Nucleus accumbens (tissue), 56 donors: Measurements from ENCODE around the gene APBB2.
"Not testable (repeated sequence)": the region's sequence is repeated elsewhere in the genome, so short reads cannot be mapped to it uniquely, and the experiment has no call there.

Experiments
- DNase-seq, 56 donors: peaks; one replicate each; lab custom pipeline; 2025; lab: John Stamatoyannopoulos, UW

The APBB2 gene

GRCh38 chr4:41069838-41070237 is 144.5 kb downstream of the APBB2 start:
- no peak for DNase-seq

DNA sequence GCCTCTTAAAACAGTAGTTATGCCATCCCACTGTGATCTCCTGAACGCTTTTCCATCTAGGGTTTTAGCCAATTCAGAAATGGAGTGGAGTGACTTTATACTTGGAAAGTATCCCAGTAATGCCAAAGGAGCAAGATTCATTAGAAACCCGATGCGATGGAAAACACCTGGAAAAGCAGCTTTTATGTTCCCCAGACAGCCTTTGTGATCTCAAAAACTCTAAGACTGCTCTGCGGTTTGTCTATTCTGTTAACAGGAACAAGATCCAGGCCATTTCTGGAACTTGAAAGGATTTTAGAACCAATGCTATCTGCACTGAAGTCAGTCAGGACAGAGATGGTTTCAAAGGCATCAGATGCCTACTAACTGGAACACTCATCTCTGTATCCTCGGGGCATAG is 145.1 kb downstream of the APBB2 start:
- DNase-seq: no peak

GRCh38 chr4:41067369-41067768 is 147.0 kb downstream of the APBB2 start:
- no peak for DNase-seq

DNA sequence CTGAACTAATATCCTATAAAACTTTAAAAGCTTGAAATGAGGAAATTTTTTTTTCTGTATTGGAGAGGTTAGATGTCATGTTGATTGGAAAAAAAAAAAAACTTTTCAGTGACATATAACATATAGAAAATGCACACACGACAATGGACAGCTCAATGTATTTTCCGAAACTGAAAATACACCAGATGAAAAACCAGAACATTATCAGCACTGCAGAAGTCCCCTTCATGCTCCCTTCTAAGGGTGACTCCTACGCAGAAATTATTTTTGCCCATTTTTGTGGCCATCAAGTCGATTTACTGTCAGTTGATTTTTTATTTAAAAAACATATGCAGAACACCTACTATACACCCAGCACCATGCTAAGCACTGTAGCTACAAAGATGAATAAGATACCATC is 148.3 kb downstream of the APBB2 start:
- DNase-seq: no peak

DNA sequence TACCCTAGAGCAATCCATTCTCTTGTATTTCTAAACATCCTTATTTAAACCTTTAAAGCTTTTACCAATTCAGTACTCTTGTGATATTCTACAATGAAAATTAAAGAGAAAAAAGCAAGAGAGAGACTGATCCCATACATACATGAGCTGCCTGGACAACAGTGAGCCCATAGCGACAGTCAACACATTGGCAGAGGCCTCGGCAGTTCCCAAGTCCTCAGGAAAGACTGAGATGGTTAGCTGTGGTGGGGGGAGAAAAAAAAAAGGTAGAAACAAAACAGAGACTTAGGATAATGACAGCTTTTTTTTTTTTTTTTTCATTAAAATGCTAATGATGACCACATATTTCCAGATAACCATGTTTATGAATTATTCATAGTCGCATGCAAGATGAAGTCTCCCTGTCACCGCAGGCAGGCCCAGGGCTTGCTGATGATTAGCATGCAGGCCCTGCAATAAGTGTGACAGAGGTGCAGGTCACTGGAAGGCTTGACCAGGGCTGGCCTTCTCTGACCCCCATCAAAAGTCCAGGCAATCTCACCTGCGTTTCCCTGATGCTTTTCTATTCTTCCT is 148.8 kb downstream of the APBB2 start:
- DNase-seq: peak in 1 of 56 donors; percentile 13

DNA sequence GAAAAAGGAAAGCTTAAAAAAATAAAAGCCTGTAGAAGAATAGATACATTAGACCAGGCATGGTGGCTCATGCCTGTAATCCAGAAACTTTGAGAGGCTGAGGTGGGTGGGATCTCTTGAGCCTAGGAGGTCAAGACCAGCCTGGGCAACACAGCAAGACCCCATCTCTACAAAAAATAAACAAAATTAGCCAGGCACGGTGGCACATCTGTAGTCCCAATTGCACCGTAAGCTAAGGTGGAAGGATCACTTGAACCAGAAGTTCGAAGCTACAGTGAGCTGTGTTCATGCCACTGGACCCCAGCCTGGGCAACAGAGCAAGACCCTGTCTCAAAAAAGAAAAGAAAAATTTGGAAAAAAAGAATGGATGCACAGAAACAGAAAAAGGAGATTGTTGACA is 149.4 kb downstream of the APBB2 start:
- no peak for DNase-seq

DNA sequence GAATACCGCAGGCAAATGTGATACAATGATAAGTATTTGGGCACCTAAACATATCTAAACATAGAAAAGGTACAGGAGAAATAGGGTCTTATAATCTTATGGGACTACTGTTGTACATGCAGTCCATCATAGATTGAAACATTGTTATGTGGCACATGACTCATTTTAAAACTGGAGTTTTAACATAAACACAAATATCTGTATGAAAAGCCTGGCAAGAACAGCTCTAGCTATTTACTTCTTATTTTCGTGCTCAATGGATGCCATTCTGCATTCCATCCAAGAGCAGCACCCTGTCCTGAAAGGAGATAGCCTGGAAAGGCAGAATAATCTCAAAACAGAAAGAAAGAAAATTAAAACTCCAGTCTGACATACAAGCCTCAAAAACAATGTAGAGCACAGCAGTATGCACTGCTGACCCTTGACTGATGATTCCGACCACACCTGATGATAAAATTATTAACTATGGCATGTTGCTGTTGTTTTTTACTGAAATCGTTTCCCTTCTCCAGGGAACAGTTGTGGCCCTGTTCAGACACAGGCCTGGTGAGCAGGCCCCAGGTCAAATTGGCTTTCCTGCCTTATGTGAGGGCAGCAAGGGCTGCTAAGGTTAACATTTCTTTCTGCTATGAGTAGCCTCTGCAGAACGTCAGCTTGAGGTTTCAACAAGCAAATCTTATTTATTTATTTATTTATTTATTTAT is 152.7 kb downstream of the APBB2 start:
- no peak for DNase-seq

GRCh38 chr4:41060352-41061334 is 153.7 kb downstream of the APBB2 start:
- peak in 14 of 56 donors; percentile 9 to 41 (median 18) for DNase-seq

DNA sequence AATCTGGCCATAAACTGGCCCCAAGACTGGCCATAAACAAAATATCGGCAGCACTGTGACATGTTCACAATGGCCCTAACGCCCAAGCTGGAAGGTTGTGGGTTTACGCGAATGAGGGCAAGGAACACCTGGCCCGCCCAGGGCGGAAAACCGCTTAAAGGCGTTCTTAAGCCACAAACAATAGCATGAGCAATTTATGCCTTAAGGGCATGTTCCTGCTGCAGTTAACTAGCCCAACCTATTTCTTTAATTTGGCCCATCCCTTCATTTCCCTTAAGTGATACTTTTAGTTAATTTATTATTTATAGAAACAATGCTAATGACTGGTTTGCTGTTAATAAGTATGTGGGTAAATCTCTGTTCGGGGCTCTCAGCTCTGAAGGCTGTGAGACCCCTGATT is 154.9 kb downstream of the APBB2 start:
- not testable (repeated sequence) for DNase-seq

- no peak for DNase-seq
These were observed 155.9 kb downstream of the APBB2 start for GRCh38 chr4:41058426-41058825.

DNA sequence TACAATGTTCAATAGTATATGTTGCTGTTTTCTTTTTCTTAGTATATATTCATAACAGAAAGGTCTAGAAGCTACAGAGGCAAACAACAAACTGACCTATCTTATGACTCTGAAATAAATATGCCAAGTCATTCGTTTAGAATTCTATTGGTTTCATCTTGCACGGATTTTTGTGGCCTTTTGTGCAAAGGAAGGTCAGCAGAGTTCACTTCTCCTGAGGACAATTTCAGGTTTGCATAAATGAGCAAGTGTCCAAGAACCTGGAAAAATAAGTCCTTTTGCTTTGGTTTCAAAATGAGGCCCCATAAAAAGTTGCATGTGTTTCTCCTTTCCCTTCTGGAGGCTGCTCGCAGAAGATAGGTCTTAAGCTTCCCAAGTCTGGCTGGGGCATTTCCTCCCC is 156.9 kb downstream of the APBB2 start:
- DNase-seq: no peak

DNA sequence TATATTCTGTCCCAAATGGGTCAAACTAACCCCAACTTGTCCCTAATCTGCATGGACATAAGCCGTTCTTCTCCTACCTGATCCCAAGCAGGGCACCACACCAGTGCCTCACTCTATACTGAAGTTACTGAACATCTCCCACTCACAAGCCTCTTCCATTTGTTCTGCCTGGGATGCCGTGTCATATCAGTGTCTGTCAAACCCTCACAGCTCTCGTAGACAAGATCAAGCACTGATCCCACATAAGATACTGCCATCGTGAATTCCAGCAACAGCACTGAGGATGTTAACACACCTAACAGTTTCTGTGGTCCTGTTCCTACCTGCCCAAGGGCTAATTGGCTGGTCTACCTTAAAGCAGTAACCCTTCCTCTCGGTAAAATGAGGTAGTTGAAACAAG is 162.1 kb downstream of the APBB2 start:
- DNase-seq: no peak

DNA sequence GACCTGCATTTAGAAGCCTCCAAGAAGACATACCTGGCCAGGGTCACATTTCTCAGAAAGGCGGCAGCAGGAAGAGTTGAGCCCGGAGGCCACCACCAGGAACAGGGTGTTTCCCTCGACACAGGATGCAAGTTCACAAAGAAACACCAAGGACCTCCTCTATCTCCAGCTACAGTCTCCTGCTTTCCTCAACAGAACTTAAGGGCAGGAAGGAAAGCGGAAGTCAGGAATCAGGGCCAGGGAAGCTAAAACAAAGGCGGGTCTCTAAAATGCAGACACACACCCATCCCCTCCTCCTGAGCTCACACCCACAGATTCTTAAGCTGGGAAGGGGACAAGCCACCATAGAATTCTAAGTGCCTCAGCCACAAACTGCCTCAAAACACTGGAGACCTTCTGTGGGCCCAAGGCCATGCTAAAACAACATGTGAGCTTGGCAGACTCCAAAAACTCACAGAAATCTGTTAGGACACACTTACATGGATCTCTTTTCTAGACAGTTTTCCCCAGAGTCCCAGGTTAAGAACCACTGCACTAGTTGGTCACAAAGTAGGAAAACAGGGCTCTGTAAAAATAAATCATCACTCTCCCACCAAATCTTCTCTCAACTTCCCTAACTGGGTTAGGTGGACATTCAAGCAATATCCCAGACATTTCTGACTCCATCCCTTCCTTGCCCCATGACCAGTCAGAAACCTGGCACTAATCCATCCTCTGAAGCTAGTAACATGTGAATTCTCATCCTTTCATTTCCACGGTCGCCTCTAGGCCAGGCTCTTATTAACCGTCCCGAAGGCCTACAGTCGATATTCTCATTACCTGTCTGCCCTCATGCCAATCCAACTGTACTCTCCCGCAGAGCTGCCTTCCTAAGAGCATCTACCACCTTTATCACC is 163.2 kb downstream of the APBB2 start:
- DNase-seq: no peak

DNA sequence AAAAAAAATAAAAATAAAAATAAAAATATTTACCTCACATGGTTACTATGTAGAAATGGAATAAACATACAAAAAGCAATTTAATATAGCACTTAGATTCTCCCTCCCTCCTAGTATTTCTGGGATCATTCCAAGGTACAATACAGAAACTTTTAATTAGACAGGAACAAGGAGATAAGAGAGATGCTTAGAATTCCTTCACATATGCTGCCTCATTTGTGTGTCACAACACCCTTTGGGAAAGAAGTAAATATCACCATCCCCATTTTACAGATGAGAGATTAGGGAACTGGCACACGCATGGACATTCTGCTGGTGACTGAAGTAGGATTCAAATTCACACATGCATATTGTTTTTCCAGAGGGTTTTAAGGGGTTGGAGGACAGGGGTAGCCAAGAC is 164.2 kb downstream of the APBB2 start:
- no peak for DNase-seq

DNA sequence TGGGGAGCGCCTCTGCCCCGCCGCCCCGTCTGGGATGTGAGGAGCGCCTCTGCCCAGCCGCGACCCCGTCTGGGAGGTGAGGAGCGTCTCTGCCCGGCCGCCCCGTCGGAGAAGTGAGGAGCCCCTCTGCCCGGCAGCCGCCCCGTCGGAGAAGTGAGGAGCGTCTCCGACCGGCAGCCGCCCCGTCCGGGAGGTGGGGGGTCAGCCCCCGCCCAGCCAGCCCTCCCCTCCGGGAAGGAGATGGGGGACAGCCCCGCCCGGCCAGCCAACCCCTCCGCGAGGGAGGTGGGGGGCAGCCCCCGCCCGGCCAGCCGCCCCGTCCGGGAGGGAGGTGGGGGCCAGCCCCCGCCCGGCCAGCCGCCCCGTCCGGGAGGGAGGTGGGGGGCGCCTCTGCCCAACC is 165.2 kb downstream of the APBB2 start:
- DNase-seq: not testable (repeated sequence)

- DNase-seq: no peak
These were observed 169.6 kb downstream of the APBB2 start for GRCh38 chr4:41044791-41045190.

DNA sequence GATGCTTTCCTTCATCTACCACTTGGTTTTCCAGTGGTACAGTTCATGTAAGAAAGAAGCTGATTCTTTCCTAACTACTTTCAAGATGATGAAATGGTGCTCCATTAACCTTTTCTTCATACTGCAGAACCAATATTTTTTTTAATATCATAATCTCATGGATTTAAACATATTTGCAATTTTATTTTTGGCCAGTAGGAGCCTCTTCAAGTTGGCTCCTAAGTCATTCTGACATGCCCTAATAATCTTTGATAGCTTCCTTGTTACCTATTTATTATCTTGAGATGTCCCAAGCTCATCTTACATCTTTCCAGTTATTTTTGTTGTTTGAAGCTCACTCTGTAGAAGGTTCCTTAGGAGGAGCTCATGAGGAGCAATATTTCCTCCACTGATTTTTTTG is 170.2 kb downstream of the APBB2 start:
- no peak for DNase-seq

DNA sequence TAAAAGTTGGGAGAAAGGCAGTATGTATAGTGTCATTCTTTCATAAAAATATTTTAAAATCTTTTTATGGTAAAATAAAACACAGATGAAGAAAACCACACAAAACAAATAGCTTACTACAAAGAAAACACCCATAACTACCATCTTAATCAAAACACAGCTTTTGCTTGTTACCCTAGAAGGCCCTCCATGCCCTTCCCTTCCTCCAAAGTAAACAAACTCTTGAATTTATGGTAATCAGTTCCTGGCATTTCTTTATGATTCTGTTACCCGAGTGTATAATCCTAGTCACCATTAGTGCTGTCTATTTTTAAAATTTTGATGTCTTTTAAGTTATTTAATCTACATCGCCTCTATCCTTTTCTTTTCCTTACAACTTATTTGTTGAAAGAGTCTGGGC is 170.9 kb downstream of the APBB2 start:
- DNase-seq: no peak

- DNase-seq: no peak
These were observed 172.8 kb downstream of the APBB2 start for GRCh38 chr4:41041551-41041950.

- no peak for DNase-seq
These were observed 175.0 kb downstream of the APBB2 start for GRCh38 chr4:41039317-41039716.
